ENCODE data around the gene PPP1R3E.
A peak's percentile ranks its signal among the peaks of the same experiment; 100 is the strongest.
"Not testable (repeated sequence)": the region's sequence is repeated elsewhere in the genome, so short reads cannot be mapped to it uniquely, and the experiment has no call there.

PPP1R3E gene

GRCh38 chr14:23297611-23298277, 4.9 kb downstream of the PPP1R3E start:
- no peak for DNase-seq

GRCh38 chr14:23297096-23297495, 5.6 kb downstream of the PPP1R3E start:
- no peak for DNase-seq

- DNase-seq: no peak
Observed at GRCh38 chr14:23296012-23296777, 6.5 kb downstream of the PPP1R3E start.

- DNase-seq: no peak
Observed at GRCh38 chr14:23294734-23295561, 7.7 kb downstream of the PPP1R3E start.

GRCh38 chr14:23286902-23287479, 15.7 kb downstream of the PPP1R3E start:
- no peak for DNase-seq

- peak; percentile 87 for DNase-seq
Observed at GRCh38 chr14:23286020-23286901, 16.4 kb downstream of the PPP1R3E start, which contains the start of gene HOMEZ. TSS of gene HOMEZ (minus strand) at chr14:23286132. CDS start at chr14:23285952, 180 bp downstream.

GRCh38 chr14:23285530-23286019, 17.1 kb downstream of the PPP1R3E start:
- no peak for DNase-seq

GRCh38 chr14:23284654-23285529, 17.8 kb downstream of the PPP1R3E start:
- DNase-seq: no peak

GRCh38 chr14:23281247-23281646, 21.4 kb downstream of the PPP1R3E start:
- no peak for DNase-seq

GRCh38 chr14:23277928-23278327, 24.7 kb downstream of the PPP1R3E start:
- not testable (repeated sequence) for DNase-seq

- DNase-seq: no peak
Observed at GRCh38 chr14:23277189-23277588, 25.5 kb downstream of the PPP1R3E start.

GRCh38 chr14:23275412-23275811, 27.2 kb downstream of the PPP1R3E start:
- no peak for DNase-seq

GRCh38 chr14:23269193-23269592, 33.5 kb downstream of the PPP1R3E start:
- DNase-seq: no peak

- DNase-seq: not testable (repeated sequence)
Observed at GRCh38 chr14:23260849-23261248, 41.8 kb downstream of the PPP1R3E start.

GRCh38 chr14:23259426-23259825, 43.2 kb downstream of the PPP1R3E start:
- DNase-seq: no peak

- no peak for DNase-seq
Observed at GRCh38 chr14:23258256-23258655, 44.4 kb downstream of the PPP1R3E start.

GRCh38 chr14:23252420-23253333, 50.0 kb downstream of the PPP1R3E start:
- DNase-seq: no peak

GRCh38 chr14:23252006-23252405, 50.7 kb downstream of the PPP1R3E start:
- no peak for DNase-seq

- DNase-seq: no peak
Observed at GRCh38 chr14:23249824-23250223, 52.8 kb downstream of the PPP1R3E start.

- no peak for DNase-seq
Observed at GRCh38 chr14:23248601-23249000, 54.1 kb downstream of the PPP1R3E start.

Measured in NCI-H2081 treated with DMSO at 0.1 percent for 48 hours (cell line).